ENCODE measurements around the gene JAM3.

The JAM3 gene

DNA sequence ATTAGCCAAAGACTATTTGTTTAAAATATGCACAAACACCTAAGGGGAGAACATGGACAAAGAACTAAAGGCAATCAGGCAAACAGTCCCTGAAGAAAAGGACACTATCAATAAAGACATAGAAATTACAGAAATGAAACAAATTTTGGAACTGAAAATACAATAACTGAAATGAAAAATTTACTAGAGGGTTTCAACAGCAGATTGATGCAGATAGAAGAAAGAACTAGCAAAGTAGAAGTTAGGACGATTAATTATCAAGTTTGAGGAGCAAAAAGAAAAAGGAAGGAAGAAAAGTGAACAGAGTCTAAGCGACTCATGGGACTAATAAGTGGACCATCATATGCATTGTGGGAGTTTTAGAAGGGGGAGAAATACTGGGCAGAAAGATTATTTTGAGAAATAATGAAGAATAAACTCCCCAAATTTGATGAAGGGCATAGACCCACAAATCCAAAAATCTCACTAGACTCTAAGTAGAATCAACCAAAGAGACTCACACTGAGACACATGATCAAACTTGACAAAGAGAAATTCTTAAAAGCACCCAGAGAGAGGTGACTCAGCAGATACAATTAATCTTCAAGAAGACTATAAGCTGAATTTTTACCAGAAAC lies 62.9 kb downstream of the JAM3 start:
- Histone ChIP-seq H3K4me3 (replicated peaks; ENCODE audit: insufficient read depth, low read length) (no peak overlapping the region), H3K27ac (replicated peaks) (no peak overlapping the region), H3K27me3 (ENCODE audit: insufficient read depth, poor library complexity, severe bottlenecking) (peaks cover 3% of the 10 kb centered on the region)
- TF ChIP-seq, protein P1, sequence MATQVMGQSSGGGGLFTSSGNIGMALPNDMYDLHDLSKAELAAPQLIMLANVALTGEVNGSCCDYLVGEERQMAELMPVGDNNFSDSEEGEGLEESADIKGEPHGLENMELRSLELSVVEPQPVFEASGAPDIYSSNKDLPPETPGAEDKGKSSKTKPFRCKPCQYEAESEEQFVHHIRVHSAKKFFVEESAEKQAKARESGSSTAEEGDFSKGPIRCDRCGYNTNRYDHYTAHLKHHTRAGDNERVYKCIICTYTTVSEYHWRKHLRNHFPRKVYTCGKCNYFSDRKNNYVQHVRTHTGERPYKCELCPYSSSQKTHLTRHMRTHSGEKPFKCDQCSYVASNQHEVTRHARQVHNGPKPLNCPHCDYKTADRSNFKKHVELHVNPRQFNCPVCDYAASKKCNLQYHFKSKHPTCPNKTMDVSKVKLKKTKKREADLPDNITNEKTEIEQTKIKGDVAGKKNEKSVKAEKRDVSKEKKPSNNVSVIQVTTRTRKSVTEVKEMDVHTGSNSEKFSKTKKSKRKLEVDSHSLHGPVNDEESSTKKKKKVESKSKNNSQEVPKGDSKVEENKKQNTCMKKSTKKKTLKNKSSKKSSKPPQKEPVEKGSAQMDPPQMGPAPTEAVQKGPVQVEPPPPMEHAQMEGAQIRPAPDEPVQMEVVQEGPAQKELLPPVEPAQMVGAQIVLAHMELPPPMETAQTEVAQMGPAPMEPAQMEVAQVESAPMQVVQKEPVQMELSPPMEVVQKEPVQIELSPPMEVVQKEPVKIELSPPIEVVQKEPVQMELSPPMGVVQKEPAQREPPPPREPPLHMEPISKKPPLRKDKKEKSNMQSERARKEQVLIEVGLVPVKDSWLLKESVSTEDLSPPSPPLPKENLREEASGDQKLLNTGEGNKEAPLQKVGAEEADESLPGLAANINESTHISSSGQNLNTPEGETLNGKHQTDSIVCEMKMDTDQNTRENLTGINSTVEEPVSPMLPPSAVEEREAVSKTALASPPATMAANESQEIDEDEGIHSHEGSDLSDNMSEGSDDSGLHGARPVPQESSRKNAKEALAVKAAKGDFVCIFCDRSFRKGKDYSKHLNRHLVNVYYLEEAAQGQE (IDR thresholded peaks at IDR 0.05; ENCODE audit: insufficient replicate concordance, low read depth), result no peak
- TF ChIP-seq GABPA (IDR thresholded peaks at IDR 0.05; ENCODE audit: low read depth), result no peak
- no peak for TF ChIP-seq SPI1 (IDR thresholded peaks at IDR 0.05; ENCODE audit: borderline replicate concordance, low read depth)
- TF ChIP-seq, protein P2, sequence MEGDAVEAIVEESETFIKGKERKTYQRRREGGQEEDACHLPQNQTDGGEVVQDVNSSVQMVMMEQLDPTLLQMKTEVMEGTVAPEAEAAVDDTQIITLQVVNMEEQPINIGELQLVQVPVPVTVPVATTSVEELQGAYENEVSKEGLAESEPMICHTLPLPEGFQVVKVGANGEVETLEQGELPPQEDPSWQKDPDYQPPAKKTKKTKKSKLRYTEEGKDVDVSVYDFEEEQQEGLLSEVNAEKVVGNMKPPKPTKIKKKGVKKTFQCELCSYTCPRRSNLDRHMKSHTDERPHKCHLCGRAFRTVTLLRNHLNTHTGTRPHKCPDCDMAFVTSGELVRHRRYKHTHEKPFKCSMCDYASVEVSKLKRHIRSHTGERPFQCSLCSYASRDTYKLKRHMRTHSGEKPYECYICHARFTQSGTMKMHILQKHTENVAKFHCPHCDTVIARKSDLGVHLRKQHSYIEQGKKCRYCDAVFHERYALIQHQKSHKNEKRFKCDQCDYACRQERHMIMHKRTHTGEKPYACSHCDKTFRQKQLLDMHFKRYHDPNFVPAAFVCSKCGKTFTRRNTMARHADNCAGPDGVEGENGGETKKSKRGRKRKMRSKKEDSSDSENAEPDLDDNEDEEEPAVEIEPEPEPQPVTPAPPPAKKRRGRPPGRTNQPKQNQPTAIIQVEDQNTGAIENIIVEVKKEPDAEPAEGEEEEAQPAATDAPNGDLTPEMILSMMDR (IDR thresholded peaks at IDR 0.05; ENCODE audit: insufficient read depth, low read length), result no peak
- no peak for TF ChIP-seq POLR2AphosphoS5 (IDR thresholded peaks at IDR 0.05; ENCODE audit: low read depth)
- no peak for DNase-seq (ENCODE audit: low read depth in 1 of 2, low spot score in 1 of 2)

DNA sequence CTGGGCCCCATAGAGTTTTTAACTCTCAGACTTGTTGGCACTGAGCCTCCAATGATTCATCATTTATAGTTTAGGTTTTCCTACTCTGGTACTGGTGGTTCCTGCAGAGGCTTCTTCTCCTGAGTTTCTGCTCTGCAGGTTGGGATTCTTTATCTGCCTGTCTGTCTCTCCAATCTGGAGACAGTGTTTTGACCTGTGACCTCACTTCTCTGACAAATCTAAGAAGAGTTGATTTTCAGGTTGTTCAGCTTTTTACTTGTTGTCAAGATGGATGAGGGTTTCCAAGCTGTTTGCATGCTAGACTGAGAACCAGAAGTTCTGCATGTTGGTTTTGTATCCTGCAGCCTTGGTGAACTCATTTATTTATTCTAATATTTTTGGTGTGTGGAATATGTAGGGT lies 63.9 kb downstream of the JAM3 start:
- TF ChIP-seq GABPA (IDR thresholded peaks at IDR 0.05; ENCODE audit: low read depth), result no peak
- TF ChIP-seq, protein P1 (IDR thresholded peaks at IDR 0.05; ENCODE audit: insufficient replicate concordance, low read depth), result no peak
- no peak for TF ChIP-seq SPI1 (IDR thresholded peaks at IDR 0.05; ENCODE audit: borderline replicate concordance, low read depth)
- TF ChIP-seq POLR2AphosphoS5 (IDR thresholded peaks at IDR 0.05; ENCODE audit: low read depth), result no peak
- TF ChIP-seq, protein P2 (IDR thresholded peaks at IDR 0.05; ENCODE audit: insufficient read depth, low read length), result no peak
- no peak for DNase-seq (ENCODE audit: low read depth in 1 of 2, low spot score in 1 of 2)
- Histone ChIP-seq H3K27ac (replicated peaks) (no peak overlapping the region), H3K27me3 (ENCODE audit: insufficient read depth, poor library complexity, severe bottlenecking) (no peaks in the 10 kb centered on the region), H3K4me3 (replicated peaks; ENCODE audit: insufficient read depth, low read length) (no peak overlapping the region)

DNA sequence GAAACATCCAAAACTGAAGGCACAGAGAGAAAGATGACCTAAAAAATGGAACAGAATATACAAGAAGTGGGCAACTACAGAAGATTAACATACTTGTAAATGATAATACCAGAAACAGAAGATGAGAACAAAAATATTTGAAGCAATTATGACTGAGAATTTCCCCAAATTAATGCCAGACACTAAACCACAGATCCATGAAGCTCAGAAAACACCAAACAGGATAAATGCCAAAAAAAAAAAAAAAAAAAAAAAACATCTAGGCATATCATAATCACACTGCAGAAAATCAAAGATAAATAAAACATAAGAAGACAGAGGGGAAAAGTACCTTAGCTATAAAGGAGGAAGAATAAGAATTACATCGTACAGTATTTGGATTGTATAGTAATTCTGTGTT lies 65.3 kb downstream of the JAM3 start:
- Histone ChIP-seq H3K27me3 (ENCODE audit: insufficient read depth, poor library complexity, severe bottlenecking) (no peaks in the 10 kb centered on the region), H3K4me3 (replicated peaks; ENCODE audit: insufficient read depth, low read length) (no peak overlapping the region), H3K27ac (replicated peaks) (no peak overlapping the region)
- DNase-seq (ENCODE audit: low read depth in 1 of 2, low spot score in 1 of 2), result no peak
- TF ChIP-seq POLR2AphosphoS5 (IDR thresholded peaks at IDR 0.05; ENCODE audit: low read depth), result no peak

DNA sequence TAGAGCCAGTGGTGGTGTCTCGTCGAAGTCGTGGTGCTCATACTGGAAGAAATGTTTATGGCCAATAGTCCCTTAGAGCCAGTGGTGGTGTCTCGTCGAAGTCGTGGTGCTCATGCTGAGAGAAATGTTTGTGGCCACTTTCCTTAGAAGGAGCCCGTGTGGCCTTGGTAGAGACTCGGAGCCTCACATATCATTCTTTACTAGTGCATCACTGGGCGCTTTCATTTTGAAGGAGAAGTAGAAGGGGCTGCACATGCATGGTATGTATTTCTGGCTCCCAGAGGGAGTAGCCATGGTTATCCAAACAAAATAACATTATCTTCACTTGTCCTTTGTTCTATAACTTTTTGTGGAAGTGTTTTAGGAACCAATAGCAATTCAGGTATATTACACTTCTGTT lies 69.5 kb downstream of the JAM3 start:
- Histone ChIP-seq H3K4me3 (replicated peaks; ENCODE audit: insufficient read depth, low read length) (no peak overlapping the region), H3K27ac (replicated peaks) (no peak overlapping the region), H3K27me3 (ENCODE audit: insufficient read depth, poor library complexity, severe bottlenecking) (no peaks in the 10 kb centered on the region)
- TF ChIP-seq, protein P1 (IDR thresholded peaks at IDR 0.05; ENCODE audit: insufficient replicate concordance, low read depth), result no peak
- no peak for DNase-seq (ENCODE audit: low read depth in 1 of 2, low spot score in 1 of 2)
